Activated CD8-positive, alpha-beta T cell treated with anti-CD3 and anti-CD28 coated beads for 36 hours (primary cell): ENCODE data around the gene KLF16. TPM values are rescaled to one million over a fixed set of nuclear protein-coding genes. Genes with fewer than 3 reads are reported as not detected.

Experiments
- ATAC-seq: fragments of 200-7000 bp; cut with Tn5 transposase; one replicate; pipeline ENCODE4 v1.10.0; 2021; ENCODE audit warnings: mild to moderate bottlenecking, moderate library complexity
- CTCF ChIA-PET: fragments of 350-600 bp; sonication (Branson Sonifier 250); formaldehyde crosslinking; loops from one replicate; lab custom pipeline; 2021; ENCODE audit warnings: antibody characterized with exemption; lab: Charles Lee
- POLR2A ChIA-PET: fragments of 350-600 bp; sonication (Branson Sonifier 250); formaldehyde crosslinking; loops from one replicate; lab custom pipeline; 2021; ENCODE audit warnings: antibody characterized with exemption; lab: Charles Lee
- DNase-seq: peaks from one replicate; pipeline ENCODE4 v3.0.0-alpha.2; 2020
- H3K27ac Mint-ChIP-seq: one replicate; pipeline ENCODE4 v1.8.0; 2021; ENCODE audit warnings: mild to moderate bottlenecking, mixed read lengths
- H3K27me3 Mint-ChIP-seq: one replicate; pipeline ENCODE4 v1.8.0; 2021; ENCODE audit warnings: mixed read lengths
- H3K36me3 Mint-ChIP-seq: one replicate; pipeline ENCODE4 v1.8.0; 2021; ENCODE audit warnings: low read depth, mixed read lengths
- H3K4me1 Mint-ChIP-seq: one replicate; pipeline ENCODE4 v1.8.0; 2021; ENCODE audit warnings: low read depth, mixed read lengths
- H3K4me3 Mint-ChIP-seq: one replicate; pipeline ENCODE4 v1.8.0; 2021; ENCODE audit warnings: mild to moderate bottlenecking, moderate library complexity, mixed read lengths
- H3K9me3 Mint-ChIP-seq: one replicate; pipeline ENCODE4 v1.8.0; 2021; ENCODE audit warnings: mixed read lengths
- CTCF ChIP-seq: fragments of 200-600 bp; IDR thresholded peaks from one replicate; pipeline ENCODE4 v1.8.0; 2022; ENCODE audit warnings: antibody characterized with exemption, mild to moderate bottlenecking
- intact Hi-C: fragments of 100-400 bp; cut with micrococcal nuclease; formaldehyde crosslinking; loops from one replicate; pipeline ENCODE4 v1.10.0; 2022
- total RNA-seq, 2 experiments: library from RNA; stranded (reverse); gene quantifications; one replicate each; pipeline ENCODE4 v1.2.3, GENCODE V29; 2021

The KLF16 gene
- total RNA-seq, 2 experiments from 2014 or later: 25.6 to 27.7 TPM

- Mint-ChIP-seq H3K27ac (no peak overlapping the region), H3K4me1 (peaks cover 8% of the 10 kb centered on the region), H3K4me3 (no peak overlapping the region), H3K36me3 (peaks cover 12% of the 10 kb centered on the region), H3K9me3 (no peaks in the 10 kb centered on the region), H3K27me3 (no peaks in the 10 kb centered on the region)
- CTCF ChIA-PET: interaction anchor here (1.0 kb wide), 2 partner anchors 8 to 21 kb away, joined by 3 to 4 read pairs; no protein-coding TSS in a partner anchor
- no peak for TF ChIP-seq CTCF
- POLR2A ChIA-PET: interaction anchor here (1.4 kb wide), 1 partner anchor 13 kb away, joined by 3 read pairs; no protein-coding TSS in a partner anchor
- intact Hi-C loops: no loop called here
- DNase-seq: no peak
- ATAC-seq: no peak
Measured at GRCh38 chr19:1817553-1818179, 45.7 kb downstream of the KLF16 start.

- Mint-ChIP-seq H3K36me3 (peaks cover 7% of the 10 kb centered on the region), H3K9me3 (no peaks in the 10 kb centered on the region), H3K4me3 (no peak overlapping the region), H3K4me1 (peaks cover 11% of the 10 kb centered on the region), H3K27ac (no peak overlapping the region), H3K27me3 (no peaks in the 10 kb centered on the region)
- intact Hi-C loops: no loop called here
- ATAC-seq (no peak), DNase-seq (no peak)
- POLR2A ChIA-PET: no interaction called here
- TF ChIP-seq CTCF: no peak
- CTCF ChIA-PET: no interaction called here
Measured at GRCh38 chr19:1816530-1817298, 46.7 kb downstream of the KLF16 start.

GRCh38 chr19:1815605-1816529 lies 47.5 kb downstream of the KLF16 start:
- no peak for TF ChIP-seq CTCF
- POLR2A ChIA-PET: no interaction called here
- no peaks in the 10 kb centered on the region for H3K9me3 Mint-ChIP-seq

GRCh38 chr19:1814833-1815604 lies 48.4 kb downstream of the KLF16 start:
- no peaks in the 10 kb centered on the region for H3K9me3 Mint-ChIP-seq
- H3K27ac Mint-ChIP-seq: no peak overlapping the region
- CTCF ChIA-PET: interaction anchor here (0.9 to 2.1 kb wide), 5 partner anchors 11 to 269 kb away, joined by 3 to 7 read pairs (median 4); no protein-coding TSS in a partner anchor
- no peaks in the 10 kb centered on the region for H3K27me3 Mint-ChIP-seq
- POLR2A ChIA-PET: no interaction called here
- ATAC-seq: no peak
- H3K4me3 Mint-ChIP-seq: no peak overlapping the region
- intact Hi-C loops: no loop called here
- no peak for DNase-seq
- no peak for TF ChIP-seq CTCF
- H3K4me1 Mint-ChIP-seq: peaks cover 15% of the 10 kb centered on the region
- H3K36me3 Mint-ChIP-seq: peaks cover 3% of the 10 kb centered on the region

More at GRCh38 chr19:1815605-1816529, 47.5 kb downstream of the KLF16 start:
- Mint-ChIP-seq H3K27me3 (no peaks in the 10 kb centered on the region), H3K4me3 (no peak overlapping the region), H3K36me3 (peaks cover 7% of the 10 kb centered on the region), H3K4me1 (peaks cover 15% of the 10 kb centered on the region), H3K27ac (no peak overlapping the region)
- no peak for DNase-seq
- CTCF ChIA-PET: no interaction called here
- ATAC-seq: no peak
- intact Hi-C loops: no loop called here
